Lung (tissue), 12 donors: Measurements from ENCODE around the gene KRTAP10-6. TPM values are rescaled to one million over a fixed set of nuclear protein-coding genes. Genes with fewer than 3 reads are reported as not detected.
"Not testable (repeated sequence)": the region's sequence is repeated elsewhere in the genome, so short reads cannot be mapped to it uniquely, and the experiment has no call there.

Experiments
- ATAC-seq: fragments of 200-7000 bp; cut with Tn5 transposase; one replicate; pipeline ENCODE4 v1.9.1; 2020; ENCODE audit warnings: moderate number of reproducible peaks; ENCODE audit not compliant: insufficient read depth, low FRiP score
- DNase-seq, 3 donors: peaks; one replicate each; pipeline ENCODE4 v3.0.0-alpha.2; 2013 to 2017
- H3K27ac ChIP-seq, 2 donors: one replicate each; pipeline ENCODE4 v1.5.1; 2013; ENCODE audit warnings: mild to moderate bottlenecking in 2 of 2, moderate library complexity in 2 of 2, control low read depth in 1 of 2, inconsistent platforms in 1 of 2, low read depth in 1 of 2, low read length in 1 of 2
- H3K27me3 ChIP-seq, 3 donors: one replicate each; pipeline ENCODE4 v1.5.1; 2013; ENCODE audit warnings: low read length in 2 of 3; ENCODE audit not compliant: control insufficient read depth in 3 of 3, insufficient read depth in 3 of 3
- H3K36me3 ChIP-seq, 4 donors: one replicate each; pipeline ENCODE4 v1.5.1; 2013; ENCODE audit warnings: low read length in 4 of 4, mild to moderate bottlenecking in 1 of 4, moderate library complexity in 1 of 4; ENCODE audit not compliant: control insufficient read depth in 4 of 4, insufficient read depth in 4 of 4
- H3K4me1 ChIP-seq, 5 donors: one replicate each; pipeline ENCODE4 v1.5.1; 2013; ENCODE audit warnings: low read length in 5 of 5, mild to moderate bottlenecking in 2 of 5, moderate library complexity in 1 of 5; ENCODE audit not compliant: control insufficient read depth in 5 of 5, insufficient read depth in 5 of 5
- H3K4me3 ChIP-seq: one replicate; pipeline ENCODE4 v1.5.1; 2013; ENCODE audit warnings: mild to moderate bottlenecking, control low read depth, moderate library complexity
- H3K9ac ChIP-seq, 2 donors: one replicate each; pipeline ENCODE4 v1.5.1; 2013; ENCODE audit warnings: low read length in 2 of 2, control low read depth in 1 of 2; ENCODE audit not compliant: insufficient read depth in 1 of 2
- H3K9me3 ChIP-seq, 4 donors: one replicate each; pipeline ENCODE4 v1.5.1; 2013; ENCODE audit warnings: low read length in 3 of 4, mild to moderate bottlenecking in 1 of 4, moderate library complexity in 1 of 4; ENCODE audit not compliant: control insufficient read depth in 4 of 4, insufficient read depth in 3 of 4
- CTCF ChIP-seq: IDR thresholded peaks from 2 replicates; pipeline ENCODE4 v1.5.1; 2012; ENCODE audit warnings: mild to moderate bottlenecking; ENCODE audit errors: control extremely low read depth, extremely low read depth
- whole genome bisulfite sequencing, 2 donors: extraction: QIAGEN DNeasy Blood & Tissue Kit; methylation state at CpG; one replicate each; pipeline ENCODE4 v1.1.7; 2013; 5-methylcytosine and 5-hydroxymethylcytosine counted together
- polyA plus RNA-seq, 2 donors: library from polyadenylated mRNA; stranded (reverse); fragments of 200-250 nt; gene quantifications; one replicate each; pipeline ENCODE4 v1.2.1, GENCODE V29; 2013
- total RNA-seq, 2 donors: library from RNA; depleted of rRNA in 1 of 2; stranded (reverse); fragments of >200 nt in 1 of 2; gene quantifications; one replicate each; pipeline ENCODE4 v1.2.1, GENCODE V29; 2014 to 2021
- donor health status: control.
- donor health status: control.
- donor health status: Bipolar disorder and iron deficiency.
- donor health status: healthy.
- donor health status: DM: yes; HTN: yes; CAD: no.

Gene KRTAP10-6
- total and polyA plus RNA-seq, 4 donors, result not detected

- H3K4me1 ChIP-seq, result peaks cover 0 to 10% (median 0%) of the 10 kb centered on the region in 5 donors
- H3K36me3 ChIP-seq, result no peaks in the 10 kb centered on the region
- no peak overlapping the region for H3K9ac ChIP-seq
- TF ChIP-seq CTCF, result no peak
- no peak overlapping the region for H3K27ac ChIP-seq
- H3K9me3 ChIP-seq, result peaks cover 0 to 4% (median 1%) of the 10 kb centered on the region in 4 donors
- no peak for DNase-seq
- no peak for ATAC-seq
- WGBS, 2 donors, result 92 to 95% methylated on average over 5 to 6 of the region's 6 CpGs
- peaks cover 0 to 4% (median 0%) of the 10 kb centered on the region in 3 donors for H3K27me3 ChIP-seq
- H3K4me3 ChIP-seq, result no peak overlapping the region
These were observed 40.2 kb downstream of the KRTAP10-6 start for GRCh38 chr21:44552136-44552535.

GRCh38 chr21:44551340-44551961, 40.9 kb downstream of the KRTAP10-6 start, which contains the start of gene KRTAP10-2:
Gene KRTAP10-2 (minus strand): TSS chr21:44551505. CDS start chr21:44551458, 47 bp downstream.
- peak in 1 of 3 donors; percentile 14 for DNase-seq
- no peak for ATAC-seq
- no peaks in the 10 kb centered on the region for H3K36me3 ChIP-seq
- peaks cover 0 to 10% (median 0%) of the 10 kb centered on the region in 5 donors for H3K4me1 ChIP-seq
- no peaks in the 10 kb centered on the region for H3K27me3 ChIP-seq
- no peak for TF ChIP-seq CTCF
- 61 to 75% methylated on average over 17 of the region's 17 CpGs for WGBS, 2 donors
- H3K9me3 ChIP-seq, result peaks cover 0 to 7% (median 2%) of the 10 kb centered on the region in 4 donors
- H3K9ac ChIP-seq, result no peak within 1 kb of the TSS
- H3K27ac ChIP-seq, result no peak within 1 kb of the TSS
- no peak within 1 kb of the TSS for H3K4me3 ChIP-seq

- Histone ChIP-seq H3K9ac (no peak overlapping the region), H3K4me3 (no peak overlapping the region), H3K27me3 (no peaks in the 10 kb centered on the region), H3K27ac (no peak overlapping the region), H3K36me3 (no peaks in the 10 kb centered on the region), H3K9me3 (peaks cover 0 to 11% (median 2%) of the 10 kb centered on the region in 4 donors), H3K4me1 (peaks cover 0 to 10% (median 0%) of the 10 kb centered on the region in 5 donors)
- DNase-seq (no peak), ATAC-seq (no peak)
- 73 to 75% methylated on average over 10 of the region's 10 CpGs for WGBS, 2 donors
- TF ChIP-seq CTCF, result no peak
These were observed 41.5 kb downstream of the KRTAP10-6 start for GRCh38 chr21:44550807-44551206.

- H3K9me3 ChIP-seq, result peaks cover 0 to 11% (median 2%) of the 10 kb centered on the region in 4 donors
- H3K27me3 ChIP-seq, H3K27ac ChIP-seq, ATAC-seq, H3K4me3 ChIP-seq, H3K36me3 ChIP-seq, DNase-seq, H3K9ac ChIP-seq: not testable (repeated sequence)
- 54 to 58% methylated on average over 17 of the region's 17 CpGs for WGBS, 2 donors
- H3K4me1 ChIP-seq, result peaks cover 0 to 10% (median 0%) of the 10 kb centered on the region in 5 donors
These were observed 42.0 kb downstream of the KRTAP10-6 start for GRCh38 chr21:44550285-44550684.
